HG03045 (cell line): ENCODE data around the gene YRDC.

Experiments
- ATAC-seq: cut with Tn5 transposase; IDR thresholded peaks from one replicate; pipeline ENCODE4 v1.9.1; 2021; ENCODE audit warnings: mild to moderate bottlenecking, moderate library complexity; ENCODE audit not compliant: unreplicated experiment

The YRDC gene, protein sequence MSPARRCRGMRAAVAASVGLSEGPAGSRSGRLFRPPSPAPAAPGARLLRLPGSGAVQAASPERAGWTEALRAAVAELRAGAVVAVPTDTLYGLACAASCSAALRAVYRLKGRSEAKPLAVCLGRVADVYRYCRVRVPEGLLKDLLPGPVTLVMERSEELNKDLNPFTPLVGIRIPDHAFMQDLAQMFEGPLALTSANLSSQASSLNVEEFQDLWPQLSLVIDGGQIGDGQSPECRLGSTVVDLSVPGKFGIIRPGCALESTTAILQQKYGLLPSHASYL

DNA sequence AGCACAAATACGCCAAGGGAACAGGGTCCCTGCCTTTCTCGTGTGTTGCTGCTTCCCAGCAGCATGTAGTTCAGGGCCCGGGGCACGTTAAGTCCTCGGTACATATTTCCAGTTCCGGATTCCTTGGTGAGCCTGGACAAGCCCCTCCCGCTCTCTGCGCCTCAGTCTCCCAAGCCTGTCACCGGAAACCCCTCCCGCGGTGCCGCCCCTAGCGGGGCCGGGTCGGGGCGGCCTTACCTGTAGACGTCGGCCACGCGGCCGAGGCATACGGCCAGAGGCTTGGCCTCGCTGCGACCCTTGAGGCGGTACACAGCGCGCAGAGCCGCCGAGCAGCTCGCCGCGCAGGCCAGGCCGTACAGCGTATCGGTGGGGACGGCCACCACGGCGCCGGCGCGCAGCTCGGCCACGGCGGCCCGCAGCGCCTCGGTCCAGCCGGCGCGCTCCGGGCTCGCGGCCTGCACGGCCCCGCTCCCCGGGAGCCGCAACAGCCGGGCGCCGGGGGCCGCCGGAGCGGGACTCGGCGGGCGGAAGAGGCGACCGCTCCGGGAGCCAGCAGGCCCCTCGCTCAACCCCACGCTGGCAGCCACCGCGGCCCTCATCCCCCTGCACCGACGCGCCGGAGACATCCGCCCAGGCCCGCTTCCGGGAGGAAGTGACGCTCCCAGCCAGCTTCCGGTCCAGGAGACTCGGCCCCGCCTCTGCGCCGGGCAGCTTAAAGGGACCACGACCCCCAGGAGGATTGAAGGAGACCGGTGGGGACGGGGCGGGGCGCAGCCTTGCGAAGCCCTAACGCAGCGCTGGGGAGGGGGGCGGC lies at the start of gene YRDC, which contains the start of gene C1orf122:
TSS of gene YRDC (minus strand) at position 654 of the 814 bp plus-strand sequence. CDS start at position 626, 28 bp downstream.
TSS of gene C1orf122 (plus strand) at position 236 of the 814 bp plus-strand sequence. CDS start 615 bp downstream, outside the sequence.
- peak; percentile 86 for ATAC-seq

- ATAC-seq = no peak
These were observed 46.4 kb upstream of the YRDC start for GRCh38 chr1:37854406-37854805.

- ATAC-seq = no peak
These were observed 45.1 kb upstream of the YRDC start for GRCh38 chr1:37853157-37853556.

- ATAC-seq = no peak
These were observed 43.8 kb upstream of the YRDC start for GRCh38 chr1:37851782-37852210.

- no peak for ATAC-seq
These were observed 43.3 kb upstream of the YRDC start for GRCh38 chr1:37851262-37851661.

DNA sequence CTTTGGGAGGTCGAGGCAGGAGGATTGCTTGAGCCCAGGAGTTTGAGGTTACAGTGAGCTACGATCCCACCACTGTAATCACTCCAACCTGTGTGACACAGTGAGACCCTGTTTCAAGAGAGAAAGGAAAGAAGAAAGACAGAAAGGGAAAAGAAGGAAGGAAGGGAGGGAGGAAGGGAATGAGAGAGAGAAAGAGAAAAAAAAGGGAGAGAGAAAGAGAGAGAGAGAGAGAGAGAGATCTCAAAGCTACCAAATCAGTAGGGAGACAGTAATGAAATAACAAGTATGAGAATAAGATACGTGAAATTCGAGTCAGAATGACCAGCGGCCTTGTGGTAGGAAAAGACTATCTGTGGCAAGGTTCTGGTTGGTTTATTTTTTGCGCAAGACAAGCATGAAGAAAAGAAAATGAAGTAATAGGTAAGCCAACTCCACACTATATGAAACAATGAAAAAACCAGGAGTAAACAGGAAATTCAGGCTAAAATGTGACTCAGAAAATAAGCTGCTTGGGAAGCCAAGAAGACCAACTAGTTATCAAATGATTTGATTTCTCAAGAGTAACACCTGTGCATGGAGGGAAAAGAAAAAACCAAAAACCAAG lies 42.4 kb upstream of the YRDC start:
- ATAC-seq = no peak

GRCh38 chr1:37849480-37849879 lies 41.5 kb upstream of the YRDC start:
- ATAC-seq = no peak

DNA sequence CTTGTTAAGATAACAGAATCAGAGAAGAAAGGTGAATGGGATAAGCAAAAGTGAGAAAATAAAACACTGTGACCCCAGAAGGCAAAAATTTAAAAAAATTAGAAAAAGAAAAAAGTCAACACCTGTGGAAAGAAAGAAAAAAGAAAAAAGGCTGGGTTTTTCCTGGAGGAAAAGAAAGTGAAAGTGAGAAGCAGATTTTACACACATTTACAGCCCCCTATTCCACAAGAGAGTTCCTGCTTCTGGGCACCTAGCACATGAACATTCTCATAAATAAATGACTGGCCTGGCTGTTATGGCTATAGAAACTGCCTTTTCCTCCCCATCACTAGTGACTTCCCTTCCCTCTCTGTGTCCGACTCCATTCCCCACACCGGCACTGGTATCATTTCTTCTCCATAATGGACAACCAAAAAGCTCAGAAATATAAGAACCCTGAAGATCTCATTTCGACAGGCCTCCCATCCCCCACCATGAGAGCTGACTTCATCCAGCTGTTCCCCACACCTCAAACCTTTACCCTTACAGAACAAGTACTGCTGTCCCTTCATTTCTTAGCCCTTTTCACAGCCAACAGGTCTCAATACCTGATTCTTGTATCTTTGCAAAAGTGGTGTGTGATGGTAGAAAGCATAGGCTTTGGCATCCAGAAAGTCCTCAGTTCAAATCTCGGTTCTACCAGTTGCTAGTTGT lies 38.8 kb upstream of the YRDC start:
- ATAC-seq = no peak

DNA sequence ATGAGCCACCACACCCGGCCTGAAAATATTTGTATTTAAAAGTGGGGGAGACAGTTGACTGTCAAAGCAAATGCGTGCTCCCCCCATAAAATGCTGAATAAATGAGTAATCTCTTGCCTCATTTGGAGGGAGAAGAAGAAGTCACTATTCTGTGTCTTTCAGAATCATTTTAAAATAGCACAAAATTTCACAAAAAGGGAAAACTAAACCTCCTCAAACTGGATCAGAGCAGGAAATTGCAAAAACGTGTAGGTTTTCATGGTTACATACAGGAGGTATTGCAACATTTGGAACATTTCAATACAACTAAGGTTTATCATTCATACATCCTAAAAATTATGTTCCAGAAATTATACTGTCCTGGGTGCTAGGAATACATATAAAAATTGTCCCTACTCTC lies 37.8 kb upstream of the YRDC start:
- no peak for ATAC-seq

- ATAC-seq = no peak
These were observed 37.1 kb upstream of the YRDC start for GRCh38 chr1:37845049-37845646.

GRCh38 chr1:37844536-37844935 lies 36.5 kb upstream of the YRDC start:
- ATAC-seq = no peak

- no peak for ATAC-seq
These were observed 33.6 kb upstream of the YRDC start for GRCh38 chr1:37841652-37842051.

GRCh38 chr1:37840711-37841110 lies 32.7 kb upstream of the YRDC start:
- no peak for ATAC-seq

- ATAC-seq = no peak
These were observed 31.7 kb upstream of the YRDC start for GRCh38 chr1:37839676-37840075.

DNA sequence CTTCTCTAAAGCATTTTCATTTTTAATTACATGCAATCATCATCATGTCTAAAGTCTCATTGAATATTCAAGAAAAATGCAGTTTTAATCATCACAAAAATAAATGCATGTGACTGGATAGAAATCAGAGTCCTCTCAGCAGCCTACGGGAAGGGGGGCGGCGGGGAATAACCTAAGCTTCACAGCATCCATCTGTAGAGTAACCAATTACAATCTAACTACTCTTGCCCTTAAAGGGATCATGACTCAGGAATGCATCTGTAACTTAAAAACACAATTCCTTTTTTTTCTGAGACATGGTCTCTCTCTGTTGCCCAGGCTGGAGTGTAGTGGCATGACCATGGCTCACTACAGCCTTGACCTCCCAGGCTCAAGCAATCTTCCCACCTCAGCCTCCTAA lies 28.8 kb upstream of the YRDC start:
- no peak for ATAC-seq

DNA sequence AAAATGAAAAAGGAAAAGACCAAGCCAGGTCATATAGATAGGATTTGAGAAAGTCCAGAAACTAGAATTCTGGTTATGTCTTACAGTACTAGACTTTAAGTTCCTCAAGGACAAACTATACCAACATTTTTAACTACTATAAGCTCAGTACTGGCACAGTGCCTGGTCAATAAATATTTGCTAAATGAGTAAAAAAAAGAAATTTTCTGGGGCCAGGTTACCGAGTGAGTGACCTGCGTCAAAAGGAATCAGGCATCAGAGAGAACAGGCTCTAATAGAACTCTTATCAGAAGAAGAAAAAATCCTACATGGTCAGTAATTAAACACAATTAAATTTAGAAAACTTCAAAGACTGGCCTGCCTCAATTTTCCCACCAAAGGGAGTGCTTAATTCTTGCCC lies 23.8 kb upstream of the YRDC start:
- no peak for ATAC-seq

- no peak for ATAC-seq
These were observed 23.1 kb upstream of the YRDC start for GRCh38 chr1:37831109-37831508.

GRCh38 chr1:37828410-37829074 lies 20.5 kb upstream of the YRDC start:
- no peak for ATAC-seq

DNA sequence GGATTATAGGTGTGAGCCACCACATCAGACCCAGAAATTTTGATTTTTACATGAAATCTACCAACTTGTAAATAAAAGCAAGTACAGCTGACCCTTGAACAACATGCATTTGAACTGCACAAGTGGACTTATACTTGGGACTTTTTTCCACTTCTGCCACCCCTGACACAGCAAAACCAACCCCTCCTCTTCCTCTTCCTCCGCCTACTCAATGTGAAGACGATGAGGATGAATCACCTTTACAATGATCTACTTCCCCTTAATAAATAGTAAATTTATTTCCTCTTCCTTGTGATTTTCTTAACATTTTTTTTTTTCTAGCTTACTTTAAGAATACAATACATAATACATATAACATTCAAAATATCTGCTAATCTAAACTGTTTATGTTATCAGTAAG lies 17.5 kb upstream of the YRDC start:
- no peak for ATAC-seq

GRCh38 chr1:37824001-37824400 lies 16.0 kb upstream of the YRDC start:
- no peak for ATAC-seq
